Transverse colon (tissue), 4 donors: Measurements from ENCODE around the gene ETFB. TPM values are rescaled to one million over a fixed set of nuclear protein-coding genes. Genes with fewer than 3 reads are reported as not detected.

ENCODE experiments used
- DNase-seq: peaks from one replicate; pipeline ENCODE4 v3.0.0-alpha.2; 2019
- H3K27ac ChIP-seq, 4 donors: fragments of 200-600 bp; sonication (generic); 2 replicates each; pipeline ENCODE4 v1.5.1; 2016 to 2018; ENCODE audit warnings: inconsistent platforms in 4 of 4
- H3K27me3 ChIP-seq: fragments of 200-600 bp; sonication (generic); 2 replicates; pipeline ENCODE4 v1.5.1; 2017; ENCODE audit warnings: inconsistent platforms
- H3K36me3 ChIP-seq, 4 donors: fragments of 200-600 bp; sonication (generic); 2 replicates each; pipeline ENCODE4 v1.5.1; 2017 to 2019; ENCODE audit warnings: inconsistent platforms in 4 of 4
- H3K4me1 ChIP-seq, 4 donors: fragments of 200-600 bp; sonication (generic); 2 replicates each; pipeline ENCODE4 v1.5.1; 2017 to 2020; ENCODE audit warnings: inconsistent platforms in 4 of 4
- H3K4me3 ChIP-seq, 4 donors: fragments of 200-600 bp; sonication (generic); 1 replicate in 1 of 4; 2 replicates in 3 of 4; pipeline versions ENCODE4 v1.5.1 to v1.6.1; 2017 to 2019; ENCODE audit warnings: inconsistent platforms in 4 of 4
- H3K9me3 ChIP-seq, 2 donors: fragments of 200-600 bp; sonication (generic); 2 replicates each; pipeline ENCODE4 v1.5.1; 2017 to 2019; ENCODE audit warnings: inconsistent platforms in 2 of 2
- EP300 ChIP-seq: sonication (generic); formaldehyde crosslinking; IDR thresholded peaks from one replicate; pipeline ENCODE4 v1.6.1; 2017; ENCODE audit warnings: antibody characterized with exemption, low read depth
- POLR2A ChIP-seq: fragments of 450-650 bp; IDR thresholded peaks from one replicate; pipeline ENCODE4 v1.6.1; 2016; ENCODE audit warnings: antibody characterized with exemption, mild to moderate bottlenecking, moderate library complexity
- POLR2AphosphoS5 ChIP-seq, 3 donors: sonication (generic); formaldehyde crosslinking; IDR thresholded peaks; one replicate each; pipeline ENCODE4 v1.6.1; 2016; ENCODE audit warnings: antibody characterized with exemption in 3 of 3
- WGBS, 2 donors: methylation state at CpG; one replicate each; pipeline ENCODE4 v1.1.5; 2018; ENCODE audit warnings: low coverage in 1 of 2; 5-methylcytosine and 5-hydroxymethylcytosine counted together
- in situ Hi-C, 4 donors: fragments of 200-750 bp; cut with MboI; loops; one replicate each; pipeline versions ENCODE4 v1.15.0 to v1.15.1; 2017; ENCODE audit warnings: low sequenced_read_pairs in 3 of 4, low pct_ligation_motif_present in 1 of 4, low pct_unique_long_range_greater_than_20kb in 1 of 4
- intact Hi-C: fragments of 100-400 bp; cut with DNase I; formaldehyde crosslinking; loops from one replicate; pipeline ENCODE4 v1.15.1; 2023; ENCODE audit warnings: low total_unique reads
- total RNA-seq, 4 donors: library from RNA; depleted of rRNA; stranded (reverse); fragments of >200 nt; gene quantifications; one replicate each; pipeline ENCODE4 v1.1.0, GENCODE V29; 2016
- TF ChIP-seq, protein P1 (sequence below), 5 experiments: fragments of 200-600 bp in 3 of 5; fragments of 450-650 bp in 2 of 5; sonication (generic) in 3 of 5; IDR thresholded peaks; 1 replicate in 2 of 5; 2 replicates in 3 of 5; pipeline ENCODE4 v1.5.1; 2016 to 2017; ENCODE audit warnings: antibody characterized with exemption in 5 of 5, inconsistent platforms in 3 of 5, mild to moderate bottlenecking in 2 of 5, moderate library complexity in 1 of 5

Gene ETFB
- total RNA-seq, 4 donors from 2014 or later, result 56.9 to 147 (median 99.1) TPM

DNA sequence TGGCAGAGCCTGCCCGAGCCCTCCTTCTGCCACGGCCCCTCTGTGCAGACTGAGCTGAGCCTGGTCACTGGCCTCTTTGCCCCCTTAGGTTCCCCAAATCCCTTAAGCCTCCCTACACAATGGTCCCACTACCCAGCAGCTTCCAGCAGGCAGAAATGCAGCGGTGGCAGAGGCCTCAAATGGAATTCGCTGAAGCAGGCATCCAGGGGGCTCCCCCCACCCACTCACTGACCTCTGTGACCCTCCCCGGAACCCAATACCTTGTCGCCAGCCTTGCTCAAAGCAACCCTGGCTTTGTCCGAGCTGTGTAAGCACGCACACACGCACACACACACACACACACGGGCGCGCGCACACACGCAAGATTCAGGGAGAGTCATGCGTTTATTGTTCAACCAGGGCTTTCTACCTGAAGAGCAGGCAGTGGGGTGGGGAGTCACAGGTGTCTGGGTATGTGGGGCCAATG, 21.8 kb upstream of the ETFB start, which contains the start of gene LIM2:
Gene LIM2, minus strand, starts transcription at position 51 of the 466 bp plus-strand sequence. CDS start 531 bp downstream, outside the sequence.
- TF ChIP-seq POLR2A, result no peak
- TF ChIP-seq EP300, result no peak
- no peak for TF ChIP-seq POLR2AphosphoS5 (IDR thresholded peaks at IDR 0.05)
- TF ChIP-seq, protein P1, sequence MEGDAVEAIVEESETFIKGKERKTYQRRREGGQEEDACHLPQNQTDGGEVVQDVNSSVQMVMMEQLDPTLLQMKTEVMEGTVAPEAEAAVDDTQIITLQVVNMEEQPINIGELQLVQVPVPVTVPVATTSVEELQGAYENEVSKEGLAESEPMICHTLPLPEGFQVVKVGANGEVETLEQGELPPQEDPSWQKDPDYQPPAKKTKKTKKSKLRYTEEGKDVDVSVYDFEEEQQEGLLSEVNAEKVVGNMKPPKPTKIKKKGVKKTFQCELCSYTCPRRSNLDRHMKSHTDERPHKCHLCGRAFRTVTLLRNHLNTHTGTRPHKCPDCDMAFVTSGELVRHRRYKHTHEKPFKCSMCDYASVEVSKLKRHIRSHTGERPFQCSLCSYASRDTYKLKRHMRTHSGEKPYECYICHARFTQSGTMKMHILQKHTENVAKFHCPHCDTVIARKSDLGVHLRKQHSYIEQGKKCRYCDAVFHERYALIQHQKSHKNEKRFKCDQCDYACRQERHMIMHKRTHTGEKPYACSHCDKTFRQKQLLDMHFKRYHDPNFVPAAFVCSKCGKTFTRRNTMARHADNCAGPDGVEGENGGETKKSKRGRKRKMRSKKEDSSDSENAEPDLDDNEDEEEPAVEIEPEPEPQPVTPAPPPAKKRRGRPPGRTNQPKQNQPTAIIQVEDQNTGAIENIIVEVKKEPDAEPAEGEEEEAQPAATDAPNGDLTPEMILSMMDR (IDR thresholded peaks at IDR 0.05), result no peak
- Histone ChIP-seq H3K4me1 (no peaks in the 10 kb centered on the region), H3K4me3 (no peak within 1 kb of the TSS), H3K9me3 (no peaks in the 10 kb centered on the region), H3K27me3 (no peaks in the 10 kb centered on the region), H3K36me3 (no peaks in the 10 kb centered on the region), H3K27ac (no peak within 1 kb of the TSS)
- 20 to 81% methylated on average over 1 to 15 of the region's 15 CpGs for WGBS, 2 donors
- intact Hi-C loops (no loop called here), in situ Hi-C loops (no loop called here)
- DNase-seq, result no peak

DNA sequence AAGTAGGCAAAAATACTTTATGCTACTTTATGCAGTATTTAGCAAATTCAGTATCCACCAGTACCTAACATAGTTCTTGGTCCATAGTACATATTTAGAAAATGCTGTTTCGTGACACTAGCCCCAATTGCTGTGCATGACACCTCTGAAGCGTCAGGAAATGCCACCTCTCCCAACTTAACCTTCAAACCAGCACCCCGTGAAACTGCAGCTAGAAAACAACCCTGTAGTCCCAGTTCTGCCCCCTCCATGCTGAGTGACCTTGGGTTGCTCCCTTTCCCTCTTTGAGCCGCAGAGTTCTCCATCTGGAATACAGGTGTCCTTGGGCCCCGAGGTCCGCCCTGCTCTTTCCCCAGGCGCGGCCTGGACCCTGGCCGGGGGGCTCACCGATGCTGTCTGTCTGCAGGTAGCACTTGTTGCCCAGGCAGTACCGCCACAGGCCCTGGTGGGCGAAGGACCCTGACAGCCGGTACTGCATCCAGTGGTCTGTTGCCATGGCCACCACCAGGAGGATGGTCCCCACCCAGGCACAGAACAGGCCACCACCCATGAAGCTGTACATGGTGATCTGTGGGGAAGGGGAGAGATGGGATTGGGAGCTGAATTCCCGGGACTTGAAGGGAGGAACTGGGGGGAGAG, 20.8 kb upstream of the ETFB start:
- 68 to 87% methylated on average over 11 to 14 of the region's 14 CpGs for WGBS, 2 donors
- intact Hi-C loops (no loop called here), in situ Hi-C loops (no loop called here)
- Histone ChIP-seq H3K9me3 (no peaks in the 10 kb centered on the region), H3K4me1 (no peaks in the 10 kb centered on the region), H3K4me3 (no peak overlapping the region), H3K36me3 (no peaks in the 10 kb centered on the region), H3K27ac (no peak overlapping the region), H3K27me3 (no peaks in the 10 kb centered on the region)
- no peak for TF ChIP-seq POLR2A
- TF ChIP-seq EP300, result no peak
- no peak for TF ChIP-seq POLR2AphosphoS5 (IDR thresholded peaks at IDR 0.05)
- TF ChIP-seq, protein P1 (IDR thresholded peaks at IDR 0.05), result no peak
- DNase-seq, result no peak

DNA sequence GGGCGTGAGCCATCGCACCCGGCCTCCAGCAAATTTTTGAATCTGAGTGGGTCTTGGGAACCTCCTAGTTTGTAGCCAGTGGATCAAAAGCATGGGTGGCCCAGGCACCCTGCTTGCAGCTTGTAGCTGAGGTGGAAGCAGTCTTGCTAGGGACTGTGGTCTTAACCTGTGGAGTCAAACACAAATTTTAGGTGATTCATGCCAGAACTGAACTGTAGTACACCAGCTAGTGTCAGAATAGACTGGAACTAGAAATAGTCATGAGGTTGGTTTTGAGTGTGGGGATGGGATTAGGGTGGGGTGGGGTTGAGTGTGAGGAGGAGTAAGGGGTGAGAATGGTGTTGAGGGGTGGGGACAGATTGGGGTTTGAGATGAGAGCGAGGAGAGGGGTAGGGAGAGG, 15.8 kb upstream of the ETFB start:
- whole genome bisulfite sequencing, 2 donors, result 98 to 100% methylated on average over 1 to 4 of the region's 4 CpGs
- H3K9me3 ChIP-seq, result peaks cover 0 to 4% of the 10 kb centered on the region in 2 donors
- in situ Hi-C loops, result no loop called here

DNA sequence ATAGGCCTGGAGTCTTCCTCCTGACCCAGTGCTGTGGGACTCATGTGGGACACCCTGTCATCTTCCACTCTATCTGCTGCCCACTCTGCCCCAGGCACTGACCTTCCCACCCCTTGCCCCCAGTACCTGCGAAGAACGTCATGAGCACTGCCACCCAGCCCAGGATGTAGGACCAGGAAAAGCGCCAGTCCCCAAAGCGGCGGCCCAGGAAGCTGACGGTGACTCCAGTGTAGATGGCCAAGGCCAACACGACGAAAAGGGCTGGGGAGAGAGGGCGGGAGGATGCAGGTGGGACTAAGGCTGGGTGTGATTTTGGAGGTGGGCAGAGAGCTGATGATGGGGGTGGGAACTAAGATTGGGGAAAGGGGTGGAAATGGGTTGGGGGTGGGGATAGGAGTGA, 14.2 kb upstream of the ETFB start:
- no peak overlapping the region for H3K27ac ChIP-seq
- WGBS, 2 donors, result 90% methylated on average over 9 of the region's 9 CpGs; no CpG with 5 or more reads in 1 of the 2 donors
- no peaks in the 10 kb centered on the region for H3K27me3 ChIP-seq
- no peak overlapping the region for H3K4me3 ChIP-seq
- no peaks in the 10 kb centered on the region for H3K36me3 ChIP-seq
- DNase-seq, result no peak
- H3K9me3 ChIP-seq, result peaks cover 0 to 4% of the 10 kb centered on the region in 2 donors
- no peak for TF ChIP-seq EP300
- no peak for TF ChIP-seq POLR2AphosphoS5 (IDR thresholded peaks at IDR 0.05)
- TF ChIP-seq, protein P1 (IDR thresholded peaks at IDR 0.05), result no peak
- no peaks in the 10 kb centered on the region for H3K4me1 ChIP-seq
- in situ Hi-C loops, result no loop called here
- intact Hi-C loops, result no loop called here

More for the DNA sequence above, 15.8 kb upstream of the ETFB start:
- no peak for DNase-seq
- no peak for TF ChIP-seq POLR2A
- TF ChIP-seq POLR2AphosphoS5 (IDR thresholded peaks at IDR 0.05), result no peak
- TF ChIP-seq EP300, result no peak
- TF ChIP-seq, protein P1 (IDR thresholded peaks at IDR 0.05), result no peak
- intact Hi-C loops, result no loop called here
- Histone ChIP-seq H3K27ac (no peak overlapping the region), H3K4me1 (no peaks in the 10 kb centered on the region), H3K36me3 (no peaks in the 10 kb centered on the region), H3K27me3 (no peaks in the 10 kb centered on the region), H3K4me3 (no peak overlapping the region)
